ENCODE measurements around the gene SS18L1.

DNA sequence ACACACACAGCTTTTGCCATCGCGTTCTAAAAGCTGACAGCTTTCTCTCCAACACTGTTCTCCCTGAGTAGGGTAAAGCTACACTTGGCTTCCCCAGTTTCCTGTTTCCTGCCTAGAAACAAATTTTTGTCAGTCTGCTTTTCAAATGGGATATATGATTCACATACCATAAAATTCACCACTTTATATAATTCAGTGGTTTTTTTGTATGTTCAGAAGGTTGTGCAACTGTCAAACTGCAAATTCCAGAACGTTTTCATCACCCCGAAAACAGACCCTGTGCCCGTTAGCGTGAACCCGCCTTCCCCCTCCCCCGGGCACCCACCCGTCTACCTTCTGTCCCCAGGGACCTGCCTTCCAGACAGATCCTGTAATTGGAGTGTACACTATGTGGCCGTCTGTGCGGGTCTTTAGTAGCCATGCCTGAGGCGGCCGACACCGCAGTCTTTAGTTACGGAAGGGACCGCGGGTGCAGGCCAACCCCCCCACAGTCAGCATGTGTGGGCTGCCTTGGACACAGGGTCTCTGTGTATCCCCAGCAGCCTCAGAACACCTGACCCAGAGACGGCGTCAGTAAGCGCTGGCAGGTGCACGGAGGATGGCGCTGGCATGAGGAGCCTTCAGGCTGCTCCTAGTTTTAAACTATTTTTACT, 59.9 kb downstream of the SS18L1 start:
- TF ChIP-seq, protein P1, sequence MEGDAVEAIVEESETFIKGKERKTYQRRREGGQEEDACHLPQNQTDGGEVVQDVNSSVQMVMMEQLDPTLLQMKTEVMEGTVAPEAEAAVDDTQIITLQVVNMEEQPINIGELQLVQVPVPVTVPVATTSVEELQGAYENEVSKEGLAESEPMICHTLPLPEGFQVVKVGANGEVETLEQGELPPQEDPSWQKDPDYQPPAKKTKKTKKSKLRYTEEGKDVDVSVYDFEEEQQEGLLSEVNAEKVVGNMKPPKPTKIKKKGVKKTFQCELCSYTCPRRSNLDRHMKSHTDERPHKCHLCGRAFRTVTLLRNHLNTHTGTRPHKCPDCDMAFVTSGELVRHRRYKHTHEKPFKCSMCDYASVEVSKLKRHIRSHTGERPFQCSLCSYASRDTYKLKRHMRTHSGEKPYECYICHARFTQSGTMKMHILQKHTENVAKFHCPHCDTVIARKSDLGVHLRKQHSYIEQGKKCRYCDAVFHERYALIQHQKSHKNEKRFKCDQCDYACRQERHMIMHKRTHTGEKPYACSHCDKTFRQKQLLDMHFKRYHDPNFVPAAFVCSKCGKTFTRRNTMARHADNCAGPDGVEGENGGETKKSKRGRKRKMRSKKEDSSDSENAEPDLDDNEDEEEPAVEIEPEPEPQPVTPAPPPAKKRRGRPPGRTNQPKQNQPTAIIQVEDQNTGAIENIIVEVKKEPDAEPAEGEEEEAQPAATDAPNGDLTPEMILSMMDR (IDR thresholded peaks at IDR 0.05), result no peak
- TF ChIP-seq POLR2A (IDR thresholded peaks at IDR 0.05), result no peak
